Esophagus muscularis mucosa (tissue), 4 donors: Measurements from ENCODE around the gene PML. TPM values are rescaled to one million over a fixed set of nuclear protein-coding genes. Genes with fewer than 3 reads are reported as not detected.

Source experiments
- DNase-seq: peaks from one replicate; pipeline ENCODE4 v3.0.0-alpha.2; 2017; ENCODE audit errors: extremely low spot score
- H3K27ac ChIP-seq, 4 donors: fragments of 200-600 bp; sonication (generic); replicated peaks in 1 of 4; 1 replicate in 3 of 4; 2 replicates in 1 of 4; pipeline ENCODE4 v1.5.1; 2016 to 2019; ENCODE audit warnings: mild to moderate bottlenecking in 1 of 4
- H3K27me3 ChIP-seq, 4 donors: fragments of 200-600 bp; sonication (generic); one replicate each; pipeline versions ENCODE4 v1.5.1 to v1.6.0; 2016 to 2019
- H3K36me3 ChIP-seq, 4 donors: fragments of 200-600 bp; sonication (generic); one replicate each; pipeline ENCODE4 v1.5.1; 2016 to 2019
- H3K4me1 ChIP-seq, 4 donors: fragments of 200-600 bp; sonication (generic); one replicate each; pipeline ENCODE4 v1.5.1; 2016 to 2019
- H3K4me3 ChIP-seq, 4 donors: fragments of 200-600 bp; sonication (generic); 1 replicate in 2 of 4; 2 replicates in 2 of 4; pipeline ENCODE4 v1.5.1; 2016 to 2019; ENCODE audit warnings: mild to moderate bottlenecking in 4 of 4, moderate library complexity in 1 of 4
- H3K9me3 ChIP-seq, 4 donors: fragments of 200-600 bp; sonication (generic); 1 replicate in 3 of 4; 2 replicates in 1 of 4; pipeline ENCODE4 v1.5.1; 2016 to 2019
- EP300 ChIP-seq: sonication (generic); formaldehyde crosslinking; IDR thresholded peaks from one replicate; pipeline ENCODE4 v1.6.1; 2017; ENCODE audit warnings: antibody characterized with exemption
- POLR2A ChIP-seq: fragments of 450-650 bp; IDR thresholded peaks from one replicate; pipeline ENCODE4 v1.6.1; 2017; ENCODE audit warnings: antibody characterized with exemption, moderate library complexity, mild to moderate bottlenecking, low read depth
- POLR2AphosphoS5 ChIP-seq, 2 donors: sonication (generic); formaldehyde crosslinking; IDR thresholded peaks; one replicate each; pipeline ENCODE4 v1.6.1; 2017; ENCODE audit warnings: antibody characterized with exemption in 2 of 2
- WGBS: methylation state at CpG from one replicate; pipeline ENCODE4 v1.1.5; 2018; 5-methylcytosine and 5-hydroxymethylcytosine counted together
- intact Hi-C: fragments of 100-400 bp; cut with DNase I; formaldehyde crosslinking; loops from one replicate; pipeline ENCODE4 v1.15.1; 2023
- total RNA-seq, 4 donors: library from RNA; depleted of rRNA; stranded (reverse); fragments of >200 nt; gene quantifications; one replicate each; pipeline versions ENCODE4 v1.1.0 to v1.2.1, GENCODE V29; 2016
- TF ChIP-seq, protein P1 (sequence below), 3 experiments: fragments of 200-600 bp in 2 of 3; fragments of 450-650 bp in 1 of 3; sonication (generic) in 2 of 3; IDR thresholded peaks; one replicate each; pipeline ENCODE4 v1.5.1; 2017 to 2019; ENCODE audit warnings: antibody characterized with exemption in 3 of 3, mild to moderate bottlenecking in 2 of 3, moderate library complexity in 1 of 3

The PML gene
- total RNA-seq, 4 donors from 2014 or later, result 48.0 to 61.6 (median 57.2) TPM

GRCh38 chr15:74006774-74007639, 12.5 kb downstream of the PML start:
- Histone ChIP-seq H3K27me3 (no peaks in the 10 kb centered on the region), H3K4me3 (no peak overlapping the region), H3K27ac (peak overlapping the region in 2 of 4 donors; percentile 30 to 48), H3K36me3 (peaks cover 5 to 54% (median 36%) of the 10 kb centered on the region in 4 donors), H3K4me1 (peaks cover 59 to 71% (median 66%) of the 10 kb centered on the region in 4 donors), H3K9me3 (no peaks in the 10 kb centered on the region)
- no peak for DNase-seq
- TF ChIP-seq, protein P1, sequence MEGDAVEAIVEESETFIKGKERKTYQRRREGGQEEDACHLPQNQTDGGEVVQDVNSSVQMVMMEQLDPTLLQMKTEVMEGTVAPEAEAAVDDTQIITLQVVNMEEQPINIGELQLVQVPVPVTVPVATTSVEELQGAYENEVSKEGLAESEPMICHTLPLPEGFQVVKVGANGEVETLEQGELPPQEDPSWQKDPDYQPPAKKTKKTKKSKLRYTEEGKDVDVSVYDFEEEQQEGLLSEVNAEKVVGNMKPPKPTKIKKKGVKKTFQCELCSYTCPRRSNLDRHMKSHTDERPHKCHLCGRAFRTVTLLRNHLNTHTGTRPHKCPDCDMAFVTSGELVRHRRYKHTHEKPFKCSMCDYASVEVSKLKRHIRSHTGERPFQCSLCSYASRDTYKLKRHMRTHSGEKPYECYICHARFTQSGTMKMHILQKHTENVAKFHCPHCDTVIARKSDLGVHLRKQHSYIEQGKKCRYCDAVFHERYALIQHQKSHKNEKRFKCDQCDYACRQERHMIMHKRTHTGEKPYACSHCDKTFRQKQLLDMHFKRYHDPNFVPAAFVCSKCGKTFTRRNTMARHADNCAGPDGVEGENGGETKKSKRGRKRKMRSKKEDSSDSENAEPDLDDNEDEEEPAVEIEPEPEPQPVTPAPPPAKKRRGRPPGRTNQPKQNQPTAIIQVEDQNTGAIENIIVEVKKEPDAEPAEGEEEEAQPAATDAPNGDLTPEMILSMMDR (IDR thresholded peaks at IDR 0.05), result no peak
- TF ChIP-seq EP300 (no peak), POLR2A (no peak), POLR2AphosphoS5 (IDR thresholded peaks at IDR 0.05) (no peak)
- intact Hi-C loops, result no loop called here
- WGBS, result 86% methylated on average over 11 of the region's 11 CpGs

DNA sequence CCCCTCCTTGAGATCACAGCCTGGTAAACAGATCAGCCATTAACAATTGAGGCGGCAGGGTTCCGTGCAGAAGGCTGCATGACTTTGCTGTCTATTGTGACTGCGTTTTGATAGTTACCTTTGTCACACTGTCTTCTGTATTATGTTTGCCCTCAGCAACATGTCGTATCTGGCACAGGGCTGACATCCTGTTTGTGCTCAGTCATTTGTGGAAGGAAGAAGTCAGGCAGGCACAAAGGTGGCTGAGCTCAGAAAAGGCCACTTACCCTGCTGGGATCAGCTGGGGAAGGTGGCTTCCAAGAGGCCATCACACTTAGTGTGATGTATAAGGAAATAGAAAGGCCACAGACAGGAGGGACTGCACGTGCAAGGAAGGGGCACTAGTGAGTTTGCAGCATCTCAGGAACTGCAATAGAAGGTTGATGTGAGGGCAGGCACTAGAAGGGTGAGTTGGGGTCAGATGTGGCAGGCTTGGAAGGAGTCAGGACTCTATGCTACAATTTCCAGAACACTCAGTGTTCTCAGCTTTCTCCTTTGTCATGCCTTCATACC, 13.4 kb downstream of the PML start:
- 67% methylated on average over 5 of the region's 5 CpGs for WGBS
- H3K27me3 ChIP-seq, result no peaks in the 10 kb centered on the region
- TF ChIP-seq POLR2AphosphoS5 (IDR thresholded peaks at IDR 0.05) (no peak), EP300 (no peak)
- TF ChIP-seq, protein P1 (IDR thresholded peaks at IDR 0.05), result no peak
- no peak overlapping the region for H3K4me3 ChIP-seq
- no peak for DNase-seq
- H3K9me3 ChIP-seq, result no peaks in the 10 kb centered on the region
- intact Hi-C loops, result no loop called here
- H3K4me1 ChIP-seq, result peaks cover 64 to 75% (median 71%) of the 10 kb centered on the region in 4 donors
- peaks cover 5 to 50% (median 33%) of the 10 kb centered on the region in 4 donors for H3K36me3 ChIP-seq
- peak overlapping the region in 1 of 4 donors; percentile 24 for H3K27ac ChIP-seq

DNA sequence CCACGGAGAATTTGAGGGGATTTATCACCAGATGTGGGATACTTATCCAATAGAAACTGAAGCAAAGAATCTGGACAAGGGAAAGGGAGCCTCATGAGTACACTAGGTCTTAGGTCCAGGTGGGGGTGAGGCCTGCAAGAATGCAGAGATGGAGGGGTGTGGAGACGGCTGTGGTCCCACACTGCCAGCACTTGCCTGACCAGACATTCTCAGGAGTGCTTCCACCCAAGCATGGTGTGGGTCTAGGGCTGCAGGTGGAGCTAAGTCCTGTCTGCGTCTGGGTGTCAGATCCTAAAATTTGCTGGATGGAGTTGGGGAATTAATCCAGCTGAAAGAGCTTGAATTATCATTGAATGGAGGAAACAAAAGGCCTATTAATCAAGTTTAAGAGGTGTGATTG, 14.4 kb downstream of the PML start:
- peak overlapping the region in 1 of 4 donors; percentile 64 for H3K27ac ChIP-seq

DNA sequence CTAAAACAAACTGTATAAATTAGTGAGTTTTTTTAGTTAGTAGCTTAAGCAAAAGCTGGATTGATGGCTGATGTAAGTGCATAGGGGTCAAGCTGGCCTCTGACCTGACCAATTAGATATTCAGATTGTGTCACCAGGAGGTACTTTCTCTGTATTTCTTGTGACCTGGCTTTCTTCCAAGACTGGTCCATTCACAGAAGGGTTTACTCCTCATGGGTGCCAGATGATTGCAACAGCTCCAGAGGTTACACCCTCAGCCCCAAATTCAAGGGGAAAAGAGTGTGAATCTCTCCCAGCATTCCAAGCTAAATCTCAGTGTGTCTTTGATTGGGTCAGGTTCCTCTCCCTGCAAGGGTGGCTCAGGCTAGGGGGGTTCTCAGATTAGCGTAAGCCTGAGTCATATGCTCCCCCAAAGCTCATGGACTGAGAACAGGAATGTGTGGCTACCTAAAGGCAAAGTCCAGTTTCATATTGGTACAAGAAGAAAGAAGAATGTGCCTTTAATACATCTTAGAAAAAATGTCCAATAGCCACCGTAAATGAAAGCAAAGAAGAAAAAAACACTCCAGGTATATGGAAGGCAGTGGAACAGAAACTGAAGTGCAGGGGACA, 16.5 kb downstream of the PML start:
- 66% methylated on average over 2 of the region's 2 CpGs for WGBS
- TF ChIP-seq POLR2A (no peak), EP300 (no peak), POLR2AphosphoS5 (IDR thresholded peaks at IDR 0.05) (no peak)
- TF ChIP-seq, protein P1 (IDR thresholded peaks at IDR 0.05), result no peak
- no peak for DNase-seq

More for the DNA sequence above, 14.4 kb downstream of the PML start:
- 96% methylated on average over 3 of the region's 3 CpGs for WGBS
- peaks cover 5 to 41% (median 26%) of the 10 kb centered on the region in 4 donors for H3K36me3 ChIP-seq
- H3K4me3 ChIP-seq, result no peak overlapping the region
- TF ChIP-seq EP300 (no peak), POLR2AphosphoS5 (IDR thresholded peaks at IDR 0.05) (no peak), POLR2A (no peak)
- TF ChIP-seq, protein P1 (IDR thresholded peaks at IDR 0.05), result no peak
- no peaks in the 10 kb centered on the region for H3K27me3 ChIP-seq
- no peaks in the 10 kb centered on the region for H3K9me3 ChIP-seq
- no peak for DNase-seq
- peaks cover 71 to 79% (median 75%) of the 10 kb centered on the region in 4 donors for H3K4me1 ChIP-seq
- intact Hi-C loops, result no loop called here

More for the DNA sequence above, 16.5 kb downstream of the PML start:
- peak overlapping the region; percentile 44 to 69 (median 60) for H3K27ac ChIP-seq
- H3K27me3 ChIP-seq, result no peaks in the 10 kb centered on the region
- peaks cover 0 to 40% (median 20%) of the 10 kb centered on the region in 4 donors for H3K36me3 ChIP-seq
- H3K4me3 ChIP-seq, result no peak overlapping the region
- intact Hi-C loops, result no loop called here
- no peaks in the 10 kb centered on the region for H3K9me3 ChIP-seq
- H3K4me1 ChIP-seq, result peaks cover 66 to 79% (median 72%) of the 10 kb centered on the region in 4 donors
